ENCODE data around the gene TLE5. TPM values are rescaled to one million over a fixed set of nuclear protein-coding genes. Genes with fewer than 3 reads are reported as not detected.

TLE5 gene
- total and polyA plus RNA-seq, 2 of the 4 experiments (the other 2 are of a cell fraction) = 119 to 407 TPM

- Histone ChIP-seq H3K36me3 (ENCODE audit: control insufficient read depth, insufficient read depth, low read length) (no peaks in the 10 kb centered on the region), H2BK5ac (ENCODE audit: low read depth, low read length, poor library complexity, severe bottlenecking) (no peak overlapping the region), H3K27ac (ENCODE audit: insufficient read depth, low read length) (no peak overlapping the region), H2AFZ (replicated peaks; ENCODE audit: low read length, poor library complexity) (no peak overlapping the region), H4K5ac (ENCODE audit: low read depth, low read length) (no peak overlapping the region), H3K27me3 (ENCODE audit: control insufficient read depth, insufficient read depth, low read length) (peaks cover 16% of the 10 kb centered on the region), H3K23ac (ENCODE audit: low read depth, low read length) (no peak overlapping the region), H3K4me3 (ENCODE audit: insufficient read depth, low read depth, low read length) (no peak overlapping the region), H4K8ac (ENCODE audit: low read depth in 2 of 2, low read length in 2 of 2) (no peak overlapping the region), H3K14ac (replicated peaks; ENCODE audit: low read depth, low read length) (no peak overlapping the region), H2AK9ac (replicated peaks; ENCODE audit: low read depth, low read length, poor library complexity) (no peak overlapping the region), H3K4me1 (ENCODE audit: control insufficient read depth, insufficient read depth, low read length) (no peaks in the 10 kb centered on the region), H3K56ac (ENCODE audit: extremely low read depth, insufficient read depth, low read length) (no peak overlapping the region), H4K91ac (ENCODE audit: insufficient read depth, low read depth, low read length) (no peak overlapping the region), H3K9me1 (ENCODE audit: insufficient read depth, low read length) (no peaks in the 10 kb centered on the region), H3K9ac (ENCODE audit: low read depth, low read length) (no peak overlapping the region), H2BK20ac (ENCODE audit: low read depth, low read length) (no peak overlapping the region), H3K79me1 (ENCODE audit: low read depth in 1 of 2, low read length in 2 of 2) (no peaks in the 10 kb centered on the region), H3K9me3 (ENCODE audit: control insufficient read depth, insufficient read depth, low read length) (no peaks in the 10 kb centered on the region), H2BK15ac (ENCODE audit: low read depth, low read length) (no peak overlapping the region), H2AK5ac (ENCODE audit: low read depth, low read length) (no peak overlapping the region), H2BK120ac (ENCODE audit: low read depth, low read length) (no peak overlapping the region), H3K4ac (ENCODE audit: low read depth, low read length) (no peak overlapping the region), H4K20me1 (ENCODE audit: insufficient read depth, low read length) (no peaks in the 10 kb centered on the region), H3K4me2 (ENCODE audit: low read depth, low read length) (no peak overlapping the region), H3K18ac (ENCODE audit: low read depth, low read length) (no peak overlapping the region)
- ATAC-seq (ENCODE audit: low read depth) (no peak), DNase-seq (no peak)
- CTCF ChIA-PET = no interaction called here
- intact Hi-C loops (cut with micrococcal nuclease) = no loop called here
- WGBS, 2 experiments (ENCODE audit: extremely low coverage in 2 of 2, insufficient read length in 1 of 2) = no CpG with 5 or more reads among the region's 8 CpGs
- TF ChIP-seq FOS (IDR thresholded peaks at IDR 0.05; ENCODE audit: low read depth, low read length) (no peak), MAZ (IDR thresholded peaks at IDR 0.05; ENCODE audit: borderline replicate concordance, low read depth, low read length) (no peak), MXI1 (IDR thresholded peaks at IDR 0.05; ENCODE audit: borderline replicate concordance, low read depth, low read length) (no peak), ELK1 (IDR thresholded peaks at IDR 0.05; ENCODE audit: borderline replicate concordance, low read depth, low read length) (no peak), RCOR1 (IDR thresholded peaks at IDR 0.05; ENCODE audit: insufficient replicate concordance, low read length) (no peak), MAFK (IDR thresholded peaks at IDR 0.05; ENCODE audit: low read depth, low read length) (no peak), BHLHE40 (IDR thresholded peaks at IDR 0.05; ENCODE audit: low read depth, low read length) (no peak), POLR2A (IDR thresholded peaks at IDR 0.05; ENCODE audit: low read depth, low read length) (no peak), CEBPB (IDR thresholded peaks at IDR 0.05; ENCODE audit: low read depth, low read length) (no peak), RAD21 (IDR thresholded peaks at IDR 0.05; ENCODE audit: low read length) (no peak), CTCF (conservative IDR thresholded peaks at IDR 0.05; ENCODE audit: low read depth, low read length) (no peak), SMC3 (IDR thresholded peaks at IDR 0.05; ENCODE audit: low read depth, low read length) (no peak), CHD1 (IDR thresholded peaks at IDR 0.05; ENCODE audit: low read depth, low read length) (no peak), RFX5 (IDR thresholded peaks at IDR 0.05; ENCODE audit: low read depth, low read length) (no peak), NFE2L2 (IDR thresholded peaks at IDR 0.05; ENCODE audit: low read depth, low read length) (no peak)
- TF ChIP-seq, protein P1, sequence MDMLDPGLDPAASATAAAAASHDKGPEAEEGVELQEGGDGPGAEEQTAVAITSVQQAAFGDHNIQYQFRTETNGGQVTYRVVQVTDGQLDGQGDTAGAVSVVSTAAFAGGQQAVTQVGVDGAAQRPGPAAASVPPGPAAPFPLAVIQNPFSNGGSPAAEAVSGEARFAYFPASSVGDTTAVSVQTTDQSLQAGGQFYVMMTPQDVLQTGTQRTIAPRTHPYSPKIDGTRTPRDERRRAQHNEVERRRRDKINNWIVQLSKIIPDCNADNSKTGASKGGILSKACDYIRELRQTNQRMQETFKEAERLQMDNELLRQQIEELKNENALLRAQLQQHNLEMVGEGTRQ (IDR thresholded peaks at IDR 0.05; ENCODE audit: low read depth, low read length) = no peak
- in situ Hi-C loops (cut with MboI; ENCODE audit: low sequenced_read_pairs) = no loop called here
- dilution Hi-C loops (cut with HindIII; ENCODE audit: low sequenced_read_pairs, unreplicated experiment) = no loop called here
- POLR2A ChIA-PET (ENCODE audit: unreplicated experiment) = no interaction called here
- no TSS peak for BruUV-seq (replicated peaks)
These were observed 48.2 kb downstream of the TLE5 start for GRCh38 chr19:3014135-3014534.

All from IMR-90 (cell line).